Left cardiac atrium (tissue), 4 donors: Measurements from ENCODE around the gene TBC1D4. TPM values are rescaled to one million over a fixed set of nuclear protein-coding genes. Genes with fewer than 3 reads are reported as not detected.
A peak's percentile ranks its signal among the peaks of the same experiment; 100 is the strongest.
"Not testable (repeated sequence)": the region's sequence is repeated elsewhere in the genome, so short reads cannot be mapped to it uniquely, and the experiment has no call there.

Source experiments
- ATAC-seq, 2 donors: fragments of 200-7000 bp; cut with Tn5 transposase; one replicate each; pipeline ENCODE4 v1.9.1; 2020; ENCODE audit warnings: mild to moderate bottlenecking in 2 of 2, moderate library complexity in 2 of 2
- DNase-seq: peaks from one replicate; pipeline ENCODE4 v3.0.0-alpha.2; 2020
- intact Hi-C, 2 donors: fragments of 100-400 bp; cut with DNase I; formaldehyde crosslinking; loops; one replicate each; pipeline versions ENCODE4 v1.14.1 to v1.15.1; 2022 to 2023
- total RNA-seq, 2 donors: library from RNA; stranded (reverse); fragmentation: NEBNext Ultra II Directional; extraction: Animal tissue kit (Norgen Biotek cat#: 25700); gene quantifications; one replicate each; pipeline ENCODE4 v1.2.1, GENCODE V29; 2021
- donor health status: DM: no; HTN: yes; CAD: no.
- donor health status: DM: no; HTN: yes; CAD: no; lungs with severe emphysema.
- donor health status: DM: yes; HTN: yes; CAD: no.
- donor health status: Dilated cardiomyopathy.

TBC1D4 gene
- total RNA-seq, 2 donors from 2014 or later = 47.7 to 54.2 TPM

DNA sequence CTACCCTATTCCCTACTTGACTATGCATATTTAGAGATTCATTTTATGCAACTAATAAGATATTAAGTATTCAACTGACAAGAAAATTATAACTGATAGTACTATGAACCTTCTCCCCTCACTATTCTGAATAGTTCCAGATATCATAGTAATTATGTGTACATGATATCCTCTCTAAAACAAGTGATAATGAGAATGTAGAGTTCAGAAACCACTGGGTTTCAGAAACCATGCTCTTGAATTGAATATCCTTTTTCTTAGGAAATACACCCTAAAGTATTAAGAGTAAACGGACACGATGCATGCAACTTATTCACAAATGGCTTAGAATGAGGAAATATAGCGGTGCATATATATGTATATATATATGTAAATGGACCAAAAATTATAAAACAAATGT is 160.9 kb downstream of the TBC1D4 start:
- DNase-seq (no peak), ATAC-seq (no peak)
- intact Hi-C loops = no loop called here

- DNase-seq (no peak), ATAC-seq (no peak)
- intact Hi-C loops = no loop called here
These were observed 162.7 kb downstream of the TBC1D4 start for GRCh38 chr13:75319254-75319653.

GRCh38 chr13:75318138-75318833 is 163.7 kb downstream of the TBC1D4 start:
- intact Hi-C loops = no loop called here
- ATAC-seq = no peak
- no peak for DNase-seq

GRCh38 chr13:75316427-75316826 is 165.5 kb downstream of the TBC1D4 start:
- ATAC-seq (no peak), DNase-seq (no peak)
- intact Hi-C loops = no loop called here

DNA sequence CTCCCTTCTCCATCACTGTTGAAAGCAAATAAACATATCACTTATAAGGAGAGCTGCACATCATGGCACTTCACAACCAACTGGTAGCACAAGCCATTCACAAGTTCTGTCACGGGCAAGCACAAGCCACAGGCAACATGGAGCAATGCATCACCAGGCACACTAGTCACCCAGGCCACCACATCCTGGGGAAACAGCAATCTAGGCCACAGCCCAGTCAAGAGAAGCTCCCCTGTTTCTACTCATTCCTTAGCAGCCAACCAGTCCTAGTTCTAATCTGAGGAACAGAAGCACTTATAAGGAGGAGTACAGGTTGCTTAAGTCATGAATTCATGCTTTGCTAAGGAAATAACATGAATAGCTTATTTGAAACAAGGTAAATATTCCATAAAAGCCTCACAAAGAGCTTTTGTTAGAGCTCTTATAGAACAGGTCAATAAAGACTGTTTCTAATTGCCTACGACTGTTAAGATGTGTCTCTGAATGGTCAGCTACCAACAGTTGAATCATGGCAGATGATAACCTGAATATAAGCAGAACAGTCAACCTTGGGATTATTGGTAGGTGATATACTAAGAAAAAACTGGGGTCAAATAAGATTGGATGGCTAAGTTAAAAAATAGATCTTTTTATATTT is 169.0 kb downstream of the TBC1D4 start:
- intact Hi-C loops = no loop called here
- ATAC-seq = no peak
- no peak for DNase-seq

- no peak for DNase-seq
These were observed 171.9 kb downstream of the TBC1D4 start for GRCh38 chr13:75309981-75310580.

DNA sequence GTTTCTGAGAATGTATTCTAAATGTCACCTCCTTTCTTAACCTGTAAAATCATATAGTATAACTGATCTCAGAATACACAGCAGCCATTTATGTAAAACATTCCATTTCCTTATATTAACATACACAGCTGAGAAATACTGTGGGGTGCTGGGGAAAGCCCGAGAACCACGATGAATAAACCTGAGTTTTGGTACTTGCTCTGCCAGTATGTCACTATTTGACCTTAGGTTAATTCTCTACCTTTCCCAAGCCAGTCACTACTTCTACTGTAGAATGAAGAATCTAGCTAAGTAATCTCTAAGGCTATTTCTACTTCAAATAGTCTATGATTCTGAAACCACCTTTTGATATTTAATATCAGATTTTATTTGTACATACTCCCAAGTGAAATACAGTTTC is 173.7 kb downstream of the TBC1D4 start:
- ATAC-seq = no peak
- intact Hi-C loops = no loop called here
- DNase-seq = no peak

More at GRCh38 chr13:75309981-75310580, 171.9 kb downstream of the TBC1D4 start:
- no peak for ATAC-seq
- intact Hi-C loops = no loop called here

- ATAC-seq = no peak
These were observed 174.5 kb downstream of the TBC1D4 start for GRCh38 chr13:75307370-75307949.

GRCh38 chr13:75306967-75307366 is 175.0 kb downstream of the TBC1D4 start:
- ATAC-seq, intact Hi-C loops, DNase-seq: not testable (repeated sequence)

More at GRCh38 chr13:75307370-75307949, 174.5 kb downstream of the TBC1D4 start:
- DNase-seq = no peak
- intact Hi-C loops = no loop called here

DNA sequence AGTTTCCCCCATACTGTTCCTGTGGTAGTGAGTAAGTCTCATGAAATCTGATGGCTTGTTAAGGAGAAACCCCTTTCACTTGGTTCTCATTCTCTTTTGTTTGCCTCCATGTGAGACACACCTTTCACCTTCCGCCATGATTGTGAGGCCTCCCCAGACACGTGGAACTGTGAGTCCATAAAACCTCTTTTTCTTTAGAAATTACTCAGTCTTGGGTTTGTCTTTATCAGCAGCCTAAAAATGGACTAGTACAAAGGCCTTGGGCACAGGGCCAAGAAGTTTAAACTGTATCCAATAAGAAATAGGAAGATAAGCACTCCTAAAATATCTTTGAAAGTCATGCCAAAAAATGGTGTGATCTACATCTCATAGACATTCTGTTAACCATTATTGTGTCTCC is 176.9 kb downstream of the TBC1D4 start:
- intact Hi-C loops = no loop called here
- DNase-seq = peak; percentile 39
- ATAC-seq = peak in 1 of 2 donors; percentile 53

GRCh38 chr13:75303263-75303662 is 178.7 kb downstream of the TBC1D4 start:
- DNase-seq (no peak), ATAC-seq (no peak)
- intact Hi-C loops = no loop called here

DNA sequence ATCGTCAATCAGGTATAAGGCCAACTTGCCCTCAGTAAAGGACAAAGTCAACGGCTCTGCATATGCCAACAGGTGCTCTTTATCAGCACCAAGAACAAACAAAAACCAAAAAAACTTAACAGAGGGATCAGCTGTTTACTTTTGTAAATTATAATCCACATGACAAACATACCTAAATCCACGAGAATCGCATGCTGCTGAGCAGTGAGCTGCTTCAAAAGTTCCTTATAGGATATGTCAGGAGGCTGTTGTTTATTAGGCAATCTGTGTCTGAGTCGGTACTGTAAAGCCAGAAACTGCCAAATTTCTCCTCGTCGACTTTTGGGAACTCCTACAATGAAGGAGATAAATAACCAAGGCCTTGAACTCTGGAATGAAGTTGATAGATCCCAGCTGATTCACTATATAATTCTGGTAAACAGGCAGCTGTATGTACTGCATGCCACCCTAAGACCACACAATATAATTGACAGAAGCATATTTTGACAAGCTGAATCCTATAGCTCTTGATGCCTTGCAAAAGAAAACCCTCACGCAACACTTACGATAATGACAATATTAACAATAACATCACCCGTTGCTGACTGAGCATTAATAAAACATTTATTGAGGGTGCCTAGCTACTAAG is 179.8 kb downstream of the TBC1D4 start:
- intact Hi-C loops = no loop called here
- ATAC-seq (no peak), DNase-seq (no peak)

GRCh38 chr13:75299913-75300862 is 181.8 kb downstream of the TBC1D4 start:
- ATAC-seq (no peak), DNase-seq (no peak)
- intact Hi-C loops = no loop called here

DNA sequence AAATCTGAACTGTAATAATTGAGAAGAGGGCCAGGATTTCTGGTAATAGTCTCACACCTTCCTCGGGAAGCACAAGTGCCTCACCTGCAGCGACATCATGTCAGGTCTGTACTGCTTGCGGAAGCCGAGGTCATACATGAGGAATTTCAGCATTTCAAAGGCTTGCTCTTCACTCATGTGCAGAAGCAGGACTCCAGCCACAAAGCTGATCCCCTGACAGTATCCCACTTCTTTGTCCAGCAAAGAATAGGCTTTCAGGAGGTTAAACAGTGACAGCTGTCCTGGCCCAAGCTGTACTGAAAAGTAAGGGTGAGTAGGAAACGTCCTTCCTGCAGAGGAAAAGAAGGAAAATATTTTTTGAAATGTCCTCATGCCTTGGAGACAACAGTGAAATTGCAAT is 182.7 kb downstream of the TBC1D4 start:
- DNase-seq (no peak), ATAC-seq (no peak)
- intact Hi-C loops = no loop called here

- no peak for ATAC-seq
These were observed 185.3 kb downstream of the TBC1D4 start for GRCh38 chr13:75296641-75297040.

DNA sequence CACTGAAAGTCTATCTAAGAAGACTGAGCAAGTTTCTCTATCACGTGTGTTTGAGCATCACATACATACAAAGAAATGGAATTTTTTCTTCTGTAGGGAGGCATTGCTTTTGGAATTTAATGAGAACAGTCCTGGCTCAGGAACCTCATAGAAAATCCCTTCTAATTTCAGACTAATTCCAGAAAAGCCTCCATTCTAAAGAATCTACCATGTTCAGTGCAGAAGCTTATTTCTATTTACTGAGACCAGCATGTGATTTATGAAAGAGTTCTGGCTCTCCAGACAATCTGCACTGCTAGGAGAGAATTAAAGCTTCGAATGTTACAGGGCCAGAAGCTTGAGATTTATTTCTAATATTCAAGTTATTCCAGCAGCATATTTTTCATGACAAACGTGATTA is 186.8 kb downstream of the TBC1D4 start:
- DNase-seq = no peak
- intact Hi-C loops = no loop called here
- ATAC-seq = no peak

More at GRCh38 chr13:75296641-75297040, 185.3 kb downstream of the TBC1D4 start:
- intact Hi-C loops = no loop called here
- no peak for DNase-seq

DNA sequence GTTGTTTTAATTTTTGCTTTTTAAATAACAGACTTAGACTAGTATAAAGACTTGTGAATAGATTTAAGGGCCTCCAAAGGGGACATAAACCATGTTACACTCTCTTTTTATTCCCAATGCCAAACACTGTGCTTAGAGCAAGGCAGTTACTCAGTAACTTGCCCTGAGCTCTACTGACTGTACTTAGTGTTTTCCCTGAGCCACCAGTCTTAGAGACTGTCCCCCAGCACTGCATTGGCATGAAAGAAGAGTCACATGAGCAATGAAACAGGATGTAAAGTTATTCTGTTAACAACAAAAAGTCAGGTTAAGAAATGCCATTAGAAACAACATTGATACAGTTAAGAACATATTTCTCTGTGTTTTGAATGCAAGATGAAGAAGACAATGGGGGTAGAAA is 187.9 kb downstream of the TBC1D4 start:
- ATAC-seq = no peak
- no peak for DNase-seq
- intact Hi-C loops = no loop called here

DNA sequence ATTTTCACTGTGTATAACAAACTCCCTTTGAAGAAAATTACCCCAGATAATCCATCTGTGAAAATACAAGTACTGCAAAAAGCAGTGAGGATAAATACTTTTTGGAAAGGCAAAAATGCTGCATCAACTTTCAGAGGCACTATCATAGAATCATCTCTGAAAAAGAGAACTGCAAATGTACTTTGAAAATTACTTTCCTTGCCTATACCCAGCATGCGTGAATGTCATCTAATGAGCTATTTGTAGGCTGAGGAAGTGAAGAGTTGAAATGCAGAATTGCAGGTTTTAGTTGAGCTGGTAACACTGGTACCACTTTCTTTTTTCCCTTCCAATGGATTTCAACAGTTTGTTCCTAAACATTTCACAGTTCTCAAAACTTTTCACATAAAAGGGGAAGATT is 196.7 kb downstream of the TBC1D4 start:
- DNase-seq (no peak), ATAC-seq (no peak)
- intact Hi-C loops = no loop called here
